Uterus (tissue), 2 donors: ENCODE data around the gene YBX3.

ENCODE experiments used
- POLR2A ChIP-seq, 2 donors: fragments of 450-650 bp; IDR thresholded peaks; one replicate each; pipeline ENCODE4 v1.6.1; 2016; ENCODE audit warnings: antibody characterized with exemption in 2 of 2, mild to moderate bottlenecking in 1 of 2, moderate library complexity in 1 of 2
- TF ChIP-seq, protein P1 (sequence below), 4 experiments: fragments of 200-600 bp in 2 of 4; fragments of 450-650 bp in 2 of 4; sonication (generic) in 2 of 4; IDR thresholded peaks; one replicate each; pipeline ENCODE4 v1.5.1; 2016 to 2019; ENCODE audit warnings: antibody characterized with exemption in 4 of 4, mild to moderate bottlenecking in 2 of 4, moderate library complexity in 1 of 4

- TF ChIP-seq POLR2A (IDR thresholded peaks at IDR 0.05) = no peak
- TF ChIP-seq, protein P1, sequence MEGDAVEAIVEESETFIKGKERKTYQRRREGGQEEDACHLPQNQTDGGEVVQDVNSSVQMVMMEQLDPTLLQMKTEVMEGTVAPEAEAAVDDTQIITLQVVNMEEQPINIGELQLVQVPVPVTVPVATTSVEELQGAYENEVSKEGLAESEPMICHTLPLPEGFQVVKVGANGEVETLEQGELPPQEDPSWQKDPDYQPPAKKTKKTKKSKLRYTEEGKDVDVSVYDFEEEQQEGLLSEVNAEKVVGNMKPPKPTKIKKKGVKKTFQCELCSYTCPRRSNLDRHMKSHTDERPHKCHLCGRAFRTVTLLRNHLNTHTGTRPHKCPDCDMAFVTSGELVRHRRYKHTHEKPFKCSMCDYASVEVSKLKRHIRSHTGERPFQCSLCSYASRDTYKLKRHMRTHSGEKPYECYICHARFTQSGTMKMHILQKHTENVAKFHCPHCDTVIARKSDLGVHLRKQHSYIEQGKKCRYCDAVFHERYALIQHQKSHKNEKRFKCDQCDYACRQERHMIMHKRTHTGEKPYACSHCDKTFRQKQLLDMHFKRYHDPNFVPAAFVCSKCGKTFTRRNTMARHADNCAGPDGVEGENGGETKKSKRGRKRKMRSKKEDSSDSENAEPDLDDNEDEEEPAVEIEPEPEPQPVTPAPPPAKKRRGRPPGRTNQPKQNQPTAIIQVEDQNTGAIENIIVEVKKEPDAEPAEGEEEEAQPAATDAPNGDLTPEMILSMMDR (IDR thresholded peaks at IDR 0.05) = no peak
These were observed 24.6 kb upstream of the YBX3 start for GRCh38 chr12:10747730-10748129.
